DMS153 (cell line): ENCODE data around the gene GJB6.
"Not testable (repeated sequence)": the region's sequence is repeated elsewhere in the genome, so short reads cannot be mapped to it uniquely, and the experiment has no call there.

Experiments used
- DNase-seq: peaks from one replicate; lab custom pipeline; 2025; lab: John Stamatoyannopoulos, UW

Gene GJB6

DNA sequence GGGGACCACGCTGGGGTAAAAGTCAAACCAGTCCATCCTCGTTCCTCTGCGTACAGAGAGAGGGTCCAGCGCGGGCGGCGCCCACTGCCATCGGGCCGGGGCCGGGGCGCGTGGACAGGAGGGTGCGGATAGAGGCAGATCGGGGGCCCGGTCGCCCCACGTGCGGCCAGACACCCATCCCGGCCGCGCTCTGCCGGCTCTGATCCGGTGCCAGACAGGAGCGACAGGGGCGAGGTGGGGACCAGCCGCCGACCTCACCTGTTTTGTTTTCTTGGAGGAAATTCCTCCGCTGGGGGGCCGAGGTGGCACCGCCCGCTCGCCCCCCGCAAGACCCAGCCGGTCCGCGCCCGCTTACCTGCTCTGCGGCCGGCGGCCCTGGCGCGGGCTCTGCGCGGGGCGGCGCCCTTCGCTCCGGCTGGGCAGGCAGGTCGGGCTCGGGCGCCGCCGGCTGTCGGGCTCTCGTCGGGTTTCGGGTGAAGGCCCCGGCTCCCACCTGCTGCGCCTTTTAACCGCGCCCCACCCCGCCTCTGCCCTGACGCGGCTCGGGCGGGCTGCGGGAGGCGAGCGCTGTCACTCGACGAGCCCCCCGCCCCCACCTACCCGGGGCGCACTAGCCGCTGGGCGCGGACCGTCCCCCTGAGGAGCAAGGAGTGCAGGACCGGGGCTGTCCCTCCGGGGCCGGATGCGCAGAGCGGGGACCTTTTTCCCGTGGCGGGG lies at the start of gene GJB6:
Gene GJB6 (minus strand): TSS at position 481 of the 717 bp plus-strand sequence. CDS start 8,839 bp downstream, outside the sequence.
- DNase-seq = no peak

DNA sequence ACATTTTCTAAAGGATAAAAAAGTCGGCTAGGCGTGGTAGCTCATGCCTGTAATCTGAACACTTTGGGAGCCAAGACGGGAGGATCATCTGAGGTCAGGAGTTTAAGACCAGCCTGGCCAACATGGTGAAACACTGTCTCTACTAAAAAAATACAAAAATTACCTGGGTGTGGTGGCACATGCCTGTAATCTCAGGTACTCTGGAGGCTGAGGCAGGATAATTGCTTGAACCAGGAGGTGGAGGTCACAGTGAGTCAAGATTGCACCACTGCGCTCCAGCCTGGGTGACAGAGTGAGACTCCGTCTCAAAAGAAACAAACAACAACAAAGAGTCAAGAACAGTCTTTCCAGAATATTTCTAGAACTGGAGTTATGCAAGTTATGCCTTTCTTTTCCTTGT lies 44.8 kb upstream of the GJB6 start:
- DNase-seq = not testable (repeated sequence)

DNA sequence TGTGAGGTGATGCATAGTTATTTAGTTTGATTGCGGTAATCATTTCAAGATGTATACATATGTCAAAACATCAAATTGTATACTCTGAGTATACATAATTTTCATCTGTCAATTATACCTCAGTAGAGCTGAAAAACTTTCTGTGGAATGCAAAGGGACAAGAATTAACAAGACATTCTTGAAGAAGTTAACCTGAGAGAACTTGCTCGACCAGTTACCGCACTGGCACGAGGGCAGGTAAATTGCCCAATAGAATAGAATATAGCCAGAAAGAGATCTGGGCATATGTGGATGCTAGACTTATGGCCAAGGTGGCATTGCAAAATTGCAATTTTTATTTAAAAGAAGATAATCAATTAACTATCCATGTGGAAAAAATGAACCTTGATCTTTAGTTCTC lies 42.3 kb upstream of the GJB6 start:
- DNase-seq = no peak

DNA sequence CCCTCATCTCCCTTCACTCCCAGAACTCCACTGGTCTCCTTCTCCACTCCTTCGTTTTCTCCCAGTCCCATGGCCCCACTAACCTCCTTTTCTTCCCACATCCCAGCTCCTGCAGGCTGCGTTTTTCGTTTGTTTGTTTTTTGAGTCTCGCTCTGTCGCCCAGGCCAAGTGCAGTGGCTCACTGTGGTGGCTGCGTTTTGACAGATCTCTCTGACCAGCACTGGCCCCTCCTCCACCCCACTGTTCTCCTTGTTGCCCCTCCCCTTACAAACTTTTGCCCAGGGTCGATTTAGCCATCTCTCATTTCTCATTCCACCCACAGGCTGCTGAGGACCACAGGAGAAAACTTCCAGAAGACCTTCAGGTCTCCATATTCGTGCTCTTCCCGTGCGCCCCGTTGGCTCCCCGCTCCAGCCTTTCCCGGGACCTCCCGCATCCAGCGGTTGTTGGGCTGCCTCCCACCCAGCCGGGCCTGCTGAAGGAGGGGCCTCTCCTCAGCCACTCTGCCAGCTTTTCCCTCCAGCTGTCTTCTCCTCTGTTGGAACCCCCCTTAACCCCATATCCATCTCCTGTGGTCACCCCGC lies 40.6 kb upstream of the GJB6 start:
- no peak for DNase-seq

DNA sequence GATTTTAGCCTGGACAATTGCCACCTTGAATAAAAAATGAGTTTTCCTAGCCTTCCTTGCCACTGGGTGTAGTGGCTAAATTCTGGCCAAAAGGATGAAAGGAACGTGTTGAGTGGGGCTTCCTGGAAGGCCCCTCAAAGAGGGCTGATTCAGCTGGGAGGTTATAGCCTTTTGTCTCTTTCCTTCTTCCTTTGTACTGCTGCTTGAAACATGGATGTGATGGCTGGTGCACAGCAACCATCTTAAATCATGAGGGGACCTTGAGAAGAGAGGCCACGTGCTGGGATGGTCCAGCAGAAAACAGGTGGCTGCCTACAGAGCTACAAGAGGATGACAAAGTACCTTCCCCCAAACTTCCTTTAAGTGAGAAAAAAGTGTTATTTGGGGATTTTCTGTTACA lies 40.0 kb upstream of the GJB6 start:
- no peak for DNase-seq

DNA sequence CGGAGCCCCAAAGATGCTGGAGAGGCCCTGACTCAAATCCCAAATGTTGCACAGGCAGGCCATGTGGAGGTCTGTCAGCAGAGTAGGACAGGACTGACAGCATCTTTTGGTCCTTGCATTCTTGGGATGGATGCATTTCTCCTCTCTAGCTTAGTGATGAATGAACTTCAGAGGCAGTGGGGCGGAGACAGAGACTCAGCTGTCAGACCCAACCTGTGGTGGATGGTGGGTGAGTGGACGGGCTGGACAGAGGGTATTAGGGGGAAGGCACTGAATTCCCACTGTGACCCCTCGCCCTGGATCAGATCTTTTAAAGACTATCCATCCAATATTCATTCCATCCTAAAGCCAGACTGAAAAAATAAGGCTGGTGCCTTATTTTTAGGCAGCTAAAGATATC lies 39.3 kb upstream of the GJB6 start:
- no peak for DNase-seq

DNA sequence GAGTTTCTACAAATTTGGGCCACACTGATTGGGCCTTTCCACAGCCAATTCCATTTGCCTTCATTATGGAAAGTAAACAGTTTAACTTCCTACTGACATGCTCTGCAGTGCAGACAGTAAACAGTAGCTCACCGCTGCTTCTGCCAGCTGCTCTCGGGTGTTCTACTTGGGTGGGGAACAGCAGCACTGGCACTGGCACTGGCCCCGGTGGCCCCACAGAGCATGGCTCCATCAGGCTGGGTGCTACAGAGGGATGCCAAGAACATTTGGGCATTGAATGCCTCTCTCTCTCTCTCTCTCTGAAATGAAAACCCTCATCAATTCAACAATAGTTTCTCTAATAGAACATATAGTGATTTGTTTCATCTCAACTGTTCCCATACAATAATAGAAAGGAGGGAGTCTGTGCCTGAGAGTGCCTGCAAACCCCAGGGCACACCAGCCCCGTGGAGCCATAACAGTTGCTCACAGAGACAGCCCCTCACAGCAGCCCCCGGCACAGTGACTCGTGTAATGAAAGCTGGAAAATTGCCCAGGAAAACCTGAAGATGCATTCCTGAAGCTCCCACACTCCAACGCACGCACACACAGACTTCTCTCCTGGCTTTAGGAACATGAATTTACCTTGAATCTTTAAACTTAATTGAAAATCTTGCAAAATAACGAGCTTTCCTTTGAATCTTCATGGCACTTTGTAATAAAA lies 38.2 kb upstream of the GJB6 start:
- DNase-seq = no peak

DNA sequence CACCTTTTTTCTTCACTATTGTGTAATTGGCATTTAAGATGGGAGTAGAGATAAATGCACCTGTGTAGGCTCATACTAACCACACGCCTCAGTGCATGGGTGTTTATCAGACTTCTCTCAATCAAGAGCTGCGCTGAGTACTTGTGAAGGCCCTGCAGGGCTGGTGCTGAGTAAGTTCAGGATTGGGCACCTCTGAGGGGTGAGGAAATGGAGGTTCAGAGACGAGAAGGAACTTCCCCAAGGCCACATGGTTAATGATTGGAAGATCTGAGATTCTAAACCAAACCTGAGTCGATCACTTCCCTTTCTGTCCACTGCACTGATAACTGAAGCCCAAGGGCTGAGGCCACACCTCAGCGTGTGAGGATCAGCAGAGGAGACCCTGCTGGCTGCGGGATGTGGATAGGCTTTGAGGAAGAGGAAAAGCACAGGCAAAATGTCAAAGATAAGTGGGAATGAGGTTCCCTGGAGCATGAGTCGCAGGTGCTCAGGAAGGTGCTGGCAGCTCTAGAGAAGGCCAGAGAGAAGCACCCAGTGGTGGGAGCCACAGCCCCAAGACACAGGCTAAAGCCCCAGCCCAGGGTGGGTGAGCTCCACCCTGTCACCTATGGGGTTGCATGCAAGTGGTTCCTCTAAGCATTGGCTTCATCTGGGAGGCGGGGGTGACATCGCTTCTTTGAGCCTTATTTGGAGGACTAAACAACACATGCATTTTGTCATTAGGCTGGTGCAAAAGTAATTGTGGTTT lies 32.3 kb upstream of the GJB6 start:
- DNase-seq = no peak

DNA sequence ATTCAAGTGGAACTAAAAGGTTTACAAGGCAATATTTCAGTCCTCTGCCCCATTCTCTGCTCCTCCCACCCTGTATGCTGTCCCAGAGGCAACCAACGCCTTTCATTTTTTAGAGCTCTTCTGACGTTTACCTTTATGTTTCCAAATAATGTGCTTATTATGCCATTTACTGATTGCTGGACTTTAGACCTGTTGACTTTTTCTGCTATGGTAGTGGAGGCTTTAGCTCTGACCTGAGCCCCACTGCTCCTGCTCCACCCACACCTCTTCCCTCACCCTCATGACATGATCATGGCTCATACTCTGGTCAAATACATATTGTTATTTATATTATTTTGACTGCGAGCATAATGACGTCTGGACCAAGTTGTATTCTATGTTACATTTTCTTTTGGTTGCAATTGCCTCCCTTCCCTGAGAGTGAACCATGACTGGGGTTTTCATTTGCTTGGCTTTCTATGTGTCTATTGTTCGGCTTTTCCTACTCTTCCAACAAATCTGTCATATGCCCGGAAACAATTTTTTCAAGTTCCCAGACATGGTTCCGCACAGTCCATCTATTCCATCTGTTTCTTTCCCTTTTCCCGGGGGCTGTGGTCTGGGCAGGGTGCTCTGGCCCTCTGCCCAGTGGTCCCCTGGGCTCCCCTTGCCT lies 31.4 kb upstream of the GJB6 start:
- no peak for DNase-seq

DNA sequence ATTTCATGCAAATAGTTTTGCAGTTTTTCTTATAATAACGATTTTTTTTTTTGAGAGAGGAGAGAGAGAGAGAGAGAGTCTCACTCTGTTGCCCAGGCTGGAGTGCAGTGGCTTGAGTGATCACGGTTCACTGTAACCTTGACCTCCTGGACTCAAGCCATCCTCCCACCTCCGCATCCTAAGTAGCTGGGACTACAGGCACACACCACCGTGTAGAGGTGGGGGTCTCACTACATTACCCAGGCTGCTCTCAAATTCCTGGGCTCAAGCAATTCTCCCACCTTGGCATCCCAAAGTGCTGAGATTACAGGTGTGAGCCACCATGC lies 26.8 kb upstream of the GJB6 start:
- DNase-seq = no peak

DNA sequence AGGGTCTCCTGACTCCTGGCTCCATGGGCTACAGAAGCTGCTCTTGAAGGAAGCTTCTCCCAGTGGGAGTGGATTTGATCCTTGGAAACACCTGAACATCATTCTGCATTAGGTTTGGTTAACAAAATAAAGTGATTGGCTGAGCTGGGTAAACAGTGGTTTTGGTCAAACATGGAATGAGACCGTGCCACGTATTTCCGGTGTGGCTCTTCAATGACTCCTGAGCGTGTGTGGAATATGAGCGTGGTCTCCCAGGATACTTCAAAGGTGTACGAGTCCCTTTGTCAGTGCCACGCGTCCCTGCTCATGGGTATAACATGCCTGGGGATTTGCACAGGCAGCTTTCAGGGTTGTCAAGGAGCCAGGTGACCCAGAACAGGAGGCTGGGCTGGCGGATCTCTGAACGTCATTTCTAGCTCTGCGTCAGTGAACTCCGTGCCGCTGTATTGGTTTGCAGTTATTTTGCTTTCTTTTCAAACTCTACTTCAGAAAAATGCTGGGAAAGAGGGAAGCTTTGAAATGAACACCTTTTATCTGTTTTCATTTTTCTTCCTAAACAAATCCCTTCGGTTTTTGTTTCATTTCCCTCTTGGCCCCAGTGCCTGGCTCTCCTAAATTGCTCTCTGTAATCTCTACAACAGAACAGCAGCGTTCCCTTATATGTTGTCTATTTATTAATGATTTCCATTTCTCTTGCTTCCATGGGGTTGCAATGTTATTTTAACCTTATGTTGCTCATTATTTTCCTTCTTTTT lies 26.3 kb upstream of the GJB6 start:
- DNase-seq = no peak

DNA sequence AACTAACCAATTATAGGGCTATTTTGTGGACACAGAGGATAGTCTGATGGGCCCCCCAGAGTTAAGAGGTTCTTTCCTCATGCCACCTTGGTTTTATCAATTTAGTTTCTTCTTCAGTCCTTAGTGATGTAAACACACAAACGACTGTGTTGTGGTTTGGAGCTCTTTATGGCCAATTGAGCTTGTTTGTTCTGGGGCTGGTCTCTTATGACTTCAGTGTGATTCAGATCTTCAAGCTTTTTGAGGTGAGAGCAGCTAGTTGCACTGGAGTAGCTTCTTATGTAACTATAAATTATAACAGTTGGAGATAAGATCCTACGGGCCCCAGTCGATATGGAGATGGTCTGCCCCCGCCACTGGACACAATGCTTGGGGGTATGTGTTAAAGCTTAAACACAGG lies 22.0 kb upstream of the GJB6 start:
- DNase-seq = no peak

DNA sequence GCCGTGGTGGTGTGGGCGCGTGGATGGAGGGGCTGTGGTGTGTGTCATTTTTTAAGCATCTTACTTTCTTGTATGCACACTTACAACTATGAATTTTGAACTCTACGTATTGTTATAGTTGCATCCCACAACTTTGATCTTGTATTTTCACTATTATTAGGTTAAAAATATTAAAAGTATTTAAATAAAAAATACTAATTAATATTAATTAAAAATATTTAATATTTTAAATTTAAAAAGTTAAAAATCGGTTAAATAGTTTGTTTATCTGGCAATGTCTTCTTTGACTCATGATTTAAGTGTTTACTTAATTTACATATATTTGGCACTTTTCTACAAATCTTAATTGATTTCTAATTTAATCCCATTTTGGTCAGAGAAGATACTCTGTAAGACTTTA lies 17.8 kb upstream of the GJB6 start:
- DNase-seq = no peak

DNA sequence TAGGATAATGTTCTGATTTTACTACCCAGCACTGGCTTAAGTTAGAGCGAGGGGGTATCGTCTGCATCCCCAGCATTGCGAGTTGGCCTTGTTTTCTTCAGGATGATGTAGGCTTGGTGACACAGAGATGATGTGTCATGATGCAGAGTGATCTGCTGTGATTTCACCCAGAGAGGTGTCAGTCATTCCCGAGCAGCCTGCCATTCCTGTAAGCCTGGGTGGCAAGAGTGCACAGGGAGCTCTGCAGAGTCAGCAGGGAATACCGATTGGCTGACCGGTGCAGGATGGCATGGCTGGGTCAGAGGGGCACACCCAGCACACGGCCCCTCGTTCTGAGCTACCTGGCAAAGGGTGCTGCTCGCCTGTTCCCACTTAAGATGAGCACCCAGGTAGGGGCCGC lies 15.8 kb upstream of the GJB6 start:
- no peak for DNase-seq

DNA sequence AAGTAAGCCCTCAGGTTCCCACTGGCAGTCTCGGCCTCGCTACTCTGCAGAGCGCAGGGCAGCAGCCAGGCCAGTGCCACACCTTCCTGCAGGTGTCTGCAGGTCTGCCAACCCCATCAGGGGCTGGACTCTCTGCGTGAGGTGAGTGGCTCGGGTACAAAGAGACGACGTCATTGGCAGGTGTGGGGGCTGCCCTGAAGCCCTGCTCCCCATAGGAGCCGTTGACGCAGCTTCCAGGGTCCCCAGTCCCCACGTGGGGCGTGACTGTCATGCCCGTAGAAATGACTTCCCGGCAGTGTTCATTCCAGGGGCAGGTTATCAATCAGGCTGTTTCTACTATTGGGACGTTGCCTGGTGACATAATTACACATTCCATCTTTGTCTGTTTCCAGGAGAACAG lies 15.3 kb upstream of the GJB6 start:
- no peak for DNase-seq

DNA sequence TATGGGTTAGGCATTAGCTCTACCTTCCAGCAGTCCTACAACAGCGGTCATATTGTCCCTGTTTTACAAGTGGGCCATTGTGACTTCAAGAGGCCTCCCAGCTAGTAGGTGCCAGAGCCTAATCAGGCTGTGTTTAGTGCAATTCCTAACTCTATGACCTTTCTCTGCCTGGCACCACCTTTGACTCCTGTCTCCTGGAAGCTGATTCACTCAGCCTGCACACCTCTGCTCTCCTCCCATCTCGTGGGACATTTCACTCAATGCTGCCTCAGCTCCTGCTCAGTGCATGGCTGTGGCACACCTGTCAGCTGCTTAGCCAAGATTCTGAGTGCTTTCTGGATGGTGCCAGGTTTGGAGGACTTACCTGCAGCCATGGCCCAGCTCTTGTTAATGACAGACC lies 9.5 kb upstream of the GJB6 start:
- DNase-seq = no peak

DNA sequence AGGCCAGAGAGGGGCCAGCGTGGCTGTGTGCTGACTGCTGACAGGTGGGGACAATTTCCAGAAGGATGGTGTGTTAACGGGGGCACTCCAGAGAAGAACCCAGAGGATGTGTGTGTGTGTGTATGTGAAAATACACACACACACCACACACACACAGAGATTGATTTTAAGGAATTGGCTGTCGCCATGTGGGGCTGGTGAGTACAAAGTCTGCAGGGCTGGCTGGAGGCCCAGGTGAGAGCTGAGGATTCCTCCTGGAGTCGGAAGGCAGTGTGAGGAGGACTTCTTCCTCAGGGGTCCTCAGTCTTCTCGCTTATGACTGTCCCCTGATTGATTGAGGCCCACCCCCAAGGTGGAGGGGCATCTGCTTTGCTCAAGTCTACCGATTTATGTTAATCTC lies 7.6 kb upstream of the GJB6 start:
- no peak for DNase-seq

DNA sequence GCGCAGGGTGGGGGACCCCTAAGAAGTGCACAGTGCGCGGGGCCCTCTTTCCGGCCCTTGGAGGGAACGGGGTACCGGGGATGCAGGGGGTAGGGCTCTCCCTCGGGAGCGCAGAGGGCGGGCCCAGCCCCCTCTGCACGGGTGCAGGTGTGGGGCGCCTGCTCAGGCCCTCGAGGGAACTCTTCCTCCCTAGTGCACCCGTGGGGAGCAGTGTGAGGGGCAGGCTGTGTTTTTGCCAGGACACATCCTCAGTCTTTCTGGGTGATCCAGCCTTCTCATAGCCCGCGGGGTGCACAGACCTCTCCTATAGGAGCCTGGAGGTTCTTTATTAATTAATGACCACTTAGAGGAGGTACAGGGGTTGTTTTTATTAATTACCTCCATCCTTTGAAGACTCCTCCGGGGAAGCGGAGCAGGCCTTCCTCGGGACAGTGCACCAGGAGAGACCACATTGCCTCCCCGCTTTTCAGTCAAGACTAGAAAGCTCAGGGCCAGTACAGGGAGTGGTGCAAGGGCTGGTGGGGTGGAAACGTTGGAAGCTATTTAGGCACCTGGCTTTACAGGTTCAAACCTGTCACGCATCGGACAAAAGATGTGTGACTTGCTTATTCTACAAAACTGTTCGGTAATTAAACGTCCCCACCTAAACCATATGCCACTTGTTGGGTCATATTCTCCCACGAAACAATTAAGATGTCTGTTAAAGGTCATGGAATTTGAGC lies 598 bp upstream of the GJB6 start:
- DNase-seq = no peak

DNA sequence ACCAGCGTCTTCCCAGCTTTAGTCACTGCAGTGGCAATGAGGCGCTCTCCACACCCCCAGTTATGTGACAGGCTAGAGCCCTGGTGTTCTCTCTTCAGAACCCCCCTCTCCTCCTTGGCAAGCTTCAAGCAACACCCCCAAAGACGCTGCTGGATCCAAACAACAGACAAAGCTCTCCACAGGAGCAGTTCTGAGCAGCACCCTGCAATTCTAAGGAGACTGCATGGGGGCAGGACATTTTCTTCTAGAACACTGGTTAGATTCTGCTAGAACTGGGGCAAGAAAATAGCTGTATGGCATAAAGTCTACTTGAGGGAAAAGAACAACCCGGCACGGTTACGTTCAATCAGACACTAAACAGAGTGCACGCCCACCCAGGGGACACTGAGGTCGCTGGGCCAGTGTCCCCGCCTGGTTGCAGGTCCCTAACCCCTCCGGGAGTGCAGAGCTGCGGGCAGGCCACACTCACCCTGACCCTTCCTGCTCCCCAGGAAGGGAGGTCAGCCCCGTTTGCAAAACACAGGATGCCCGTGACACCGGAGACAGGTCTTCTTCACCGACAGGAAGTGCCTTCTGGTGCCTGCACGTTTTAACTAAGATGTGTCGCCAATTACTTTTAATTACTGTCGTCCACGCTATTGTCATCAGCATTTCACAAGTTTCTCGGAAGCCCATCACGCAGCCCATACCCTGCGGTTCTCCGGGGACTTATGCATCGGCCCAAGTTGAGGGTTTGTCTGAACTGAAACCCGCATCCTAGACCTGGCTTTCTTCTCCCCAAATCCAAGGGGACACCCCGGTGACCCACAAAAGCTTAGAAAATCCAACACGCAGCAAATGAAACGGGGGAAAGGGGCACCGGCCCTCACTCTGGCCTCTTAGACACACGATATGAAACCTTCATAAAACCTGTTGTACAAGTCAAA lies 943 bp downstream of the GJB6 start:
- no peak for DNase-seq

DNA sequence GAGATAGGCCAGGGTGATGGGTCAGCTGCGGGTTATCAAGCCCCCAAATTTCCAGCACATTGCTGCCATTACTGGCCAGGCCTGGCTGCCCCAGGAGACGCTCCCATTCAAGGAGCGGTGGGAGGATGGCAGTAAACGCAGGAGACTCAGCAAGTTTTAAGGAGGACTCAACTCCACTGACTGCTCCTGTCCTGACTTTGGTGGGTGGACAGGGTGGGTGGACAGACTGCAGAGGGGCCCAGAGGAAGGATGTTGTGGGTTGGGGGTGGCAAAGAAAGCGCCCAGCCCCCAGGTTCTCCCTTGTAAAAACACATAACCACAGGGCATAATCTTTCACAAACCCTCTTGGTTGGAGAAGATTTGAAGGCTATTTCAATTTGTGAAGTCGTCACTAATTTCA lies 4.4 kb downstream of the GJB6 start:
- DNase-seq = no peak
